GM23338 (cell line): Measurements from ENCODE around the gene PGAP6. TPM values are rescaled to one million over a fixed set of nuclear protein-coding genes. Genes with fewer than 3 reads are reported as not detected.

Source experiments
- ATAC-seq: fragments of 200-7000 bp; cut with Tn5 transposase; 3 replicates; pipeline ENCODE4 v1.9.1; 2020
- DNase-seq: peaks from one replicate; pipeline ENCODE4 v3.0.0-alpha.2; 2015; ENCODE audit warnings: low spot score
- H2AFZ ChIP-seq: fragments of 200-600 bp; sonication (generic); 2 replicates; pipeline ENCODE4 v1.8.0; 2016; ENCODE audit warnings: antibody characterized with exemption, mild to moderate bottlenecking, moderate library complexity
- H3F3A ChIP-seq: fragments of 200-600 bp; sonication (generic); replicated peaks from 2 replicates; pipeline ENCODE4 v1.8.0; 2017; ENCODE audit warnings: antibody characterized with exemption, mixed run types, low read depth
- H3K27ac ChIP-seq: fragments of 200-600 bp; sonication (generic); 2 replicates; pipeline ENCODE4 v1.6.1; 2016; ENCODE audit warnings: low read depth
- H3K27me3 ChIP-seq: fragments of 200-600 bp; sonication (generic); 2 replicates; pipeline ENCODE4 v1.8.0; 2016; ENCODE audit warnings: mild to moderate bottlenecking, mixed run types, moderate library complexity; ENCODE audit not compliant: insufficient read depth
- H3K36me3 ChIP-seq: fragments of 200-600 bp; sonication (generic); 2 replicates; pipeline ENCODE4 v1.8.0; 2016; ENCODE audit warnings: mild to moderate bottlenecking; ENCODE audit not compliant: insufficient read depth
- H3K4me1 ChIP-seq: fragments of 200-600 bp; sonication (generic); 2 replicates; pipeline ENCODE4 v1.8.0; 2016; ENCODE audit warnings: mild to moderate bottlenecking, moderate library complexity; ENCODE audit not compliant: insufficient read depth
- H3K4me2 ChIP-seq: fragments of 200-600 bp; sonication (generic); 2 replicates; pipeline ENCODE4 v1.7.1; 2017; ENCODE audit warnings: mixed run types
- H3K4me3 ChIP-seq: fragments of 200-600 bp; sonication (generic); 2 replicates; pipeline ENCODE4 v1.6.1; 2016; ENCODE audit warnings: mixed run types
- H3K79me2 ChIP-seq: fragments of 200-600 bp; sonication (generic); replicated peaks from 2 replicates; pipeline ENCODE4 v1.8.0; 2017; ENCODE audit warnings: mild to moderate bottlenecking; ENCODE audit not compliant: insufficient read depth
- H3K9me2 ChIP-seq: fragments of 200-600 bp; sonication (generic); 2 replicates; pipeline ENCODE4 v1.8.0; 2017; ENCODE audit not compliant: insufficient read depth
- H4K20me1 ChIP-seq: fragments of 200-600 bp; sonication (generic); replicated peaks from 2 replicates; pipeline ENCODE4 v1.8.0; 2017; ENCODE audit warnings: mild to moderate bottlenecking; ENCODE audit not compliant: insufficient read depth
- H3K27ac Mint-ChIP-seq: 2 replicates; pipeline ENCODE4 v1.8.0; 2020; ENCODE audit warnings: inconsistent platforms, mild to moderate bottlenecking, moderate library complexity, mixed read lengths
- H3K27me3 Mint-ChIP-seq: 3 replicates; pipeline ENCODE4 v1.8.0; 2022; ENCODE audit warnings: low read depth, mild to moderate bottlenecking, moderate library complexity, mixed read lengths, inconsistent platforms; ENCODE audit not compliant: insufficient read depth, poor library complexity
- H3K36me3 Mint-ChIP-seq: 3 replicates; pipeline ENCODE4 v1.8.0; 2021; ENCODE audit warnings: low read depth, mild to moderate bottlenecking, inconsistent platforms, moderate library complexity, mixed read lengths
- H3K4me1 Mint-ChIP-seq: 3 replicates; pipeline ENCODE4 v1.8.0; 2020; ENCODE audit warnings: mild to moderate bottlenecking, inconsistent platforms, mixed read lengths
- H3K4me3 Mint-ChIP-seq: 3 replicates; pipeline ENCODE4 v1.8.0; 2021; ENCODE audit warnings: moderate library complexity, mild to moderate bottlenecking, inconsistent platforms, mixed read lengths
- H3K9me3 Mint-ChIP-seq: 3 replicates; pipeline ENCODE4 v1.8.0; 2020; ENCODE audit warnings: moderate library complexity, mild to moderate bottlenecking, inconsistent platforms, mixed read lengths
- CREB1 ChIP-seq: fragments of 250-450 bp; sonication (Bioruptor Pico); IDR thresholded peaks from 2 replicates; pipeline ENCODE4 v1.5.0; 2020; ENCODE audit warnings: low read depth, mild to moderate bottlenecking, moderate library complexity
- ETS1 ChIP-seq: IDR thresholded peaks from 2 replicates; pipeline ENCODE4 v1.6.1; 2016; ENCODE audit warnings: antibody characterized with exemption
- EZH2 ChIP-seq: fragments of 200-600 bp; sonication (generic); IDR thresholded peaks from one replicate; pipeline ENCODE4 v1.8.0; 2017; ENCODE audit warnings: antibody characterized with exemption, mild to moderate bottlenecking, low read depth; ENCODE audit not compliant: unreplicated experiment
- EZH2phosphoT487 ChIP-seq: fragments of 200-600 bp; sonication (generic); IDR thresholded peaks from one replicate; pipeline ENCODE4 v1.8.1; 2018; ENCODE audit warnings: antibody characterized with exemption; ENCODE audit not compliant: unreplicated experiment
- JUNB ChIP-seq: IDR thresholded peaks from one replicate; pipeline ENCODE4 v1.6.1; 2016; ENCODE audit warnings: antibody characterized with exemption; ENCODE audit not compliant: unreplicated experiment
- ZNF114 ChIP-seq: fragments of 250-450 bp; sonication (Bioruptor Pico); IDR thresholded peaks from 2 replicates; pipeline ENCODE4 v1.5.0; 2020; ENCODE audit warnings: mild to moderate bottlenecking, moderate library complexity
- ZNF331 ChIP-seq: fragments of 250-450 bp; sonication (Bioruptor Pico); IDR thresholded peaks from 2 replicates; pipeline ENCODE4 v1.5.0; 2020; ENCODE audit warnings: low read depth, mild to moderate bottlenecking, moderate library complexity
- polyA plus RNA-seq: library from polyadenylated mRNA; unstranded; fragments of >200 nt; fragmentation: Nextera tagmentation; extraction: Ambion mirVana; gene quantifications from 2 replicates; pipeline ENCODE4 v1.2.1, GENCODE V29; 2016
- total RNA-seq: library from RNA; depleted of rRNA; stranded (reverse); fragments of >200 nt; shearing (Covaris generic); gene quantifications from 2 replicates; pipeline ENCODE4 v1.2.3, GENCODE V29; 2014

Gene PGAP6
- total and polyA plus RNA-seq, 2 experiments from 2014 or later: 25.1 to 112 TPM

DNA sequence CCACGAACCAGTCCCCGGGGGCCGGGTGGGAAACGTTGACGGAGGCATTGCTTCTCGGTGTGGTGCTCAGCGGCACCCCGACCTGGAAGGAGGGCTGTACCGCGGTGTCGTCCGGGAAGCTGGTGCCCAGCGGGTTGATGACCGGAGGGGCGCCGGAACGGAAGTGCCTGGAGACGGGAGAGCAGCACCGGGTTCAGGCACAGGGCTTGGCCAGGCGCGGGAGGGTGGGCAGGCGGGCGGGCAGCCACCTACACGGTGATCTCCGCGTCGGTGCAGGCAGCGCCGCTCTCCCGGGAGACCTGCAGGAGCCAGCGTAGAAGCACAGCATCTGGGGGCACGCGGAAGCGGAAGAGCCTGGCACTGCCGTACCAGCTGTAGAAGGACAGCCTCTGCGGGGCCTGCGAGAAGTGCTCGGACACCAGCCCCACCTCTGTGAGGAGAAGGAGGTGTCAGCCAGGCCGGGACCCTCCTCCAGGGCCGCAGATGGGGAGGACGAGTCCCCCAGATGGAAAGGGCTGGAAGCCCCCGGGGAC, 4.3 kb downstream of the PGAP6 start:
- Mint-ChIP-seq H3K9me3 (no peaks in the 10 kb centered on the region; the same call in 2 of the 3 replicates), H3K27me3 (peaks cover 8% of the 10 kb centered on the region), H3K4me3 (no peak overlapping the region), H3K27ac (no peak overlapping the region), H3K36me3 (peaks cover 14% of the 10 kb centered on the region), H3K4me1 (peaks cover 13% of the 10 kb centered on the region; the same call in 2 of the 3 replicates)
- Histone ChIP-seq H3K4me1 (peaks cover 6% of the 10 kb centered on the region), H3K27me3 (no peaks in the 10 kb centered on the region), H3F3A (peaks cover 11% of the 10 kb centered on the region; the same call in 1 of the 2 replicates), H3K4me2 (no peak overlapping the region), H3K4me3 (no peak overlapping the region), H2AFZ (no peak overlapping the region), H4K20me1 (peaks cover 5% of the 10 kb centered on the region), H3K9me2 (no peaks in the 10 kb centered on the region), H3K79me2 (peaks cover 29% of the 10 kb centered on the region), H3K36me3 (peaks cover 3% of the 10 kb centered on the region; the same call in 1 of the 2 replicates), H3K27ac (no peak overlapping the region)
- ATAC-seq (no peak), DNase-seq (no peak)
- TF ChIP-seq ETS1 (no peak), JUNB (no peak), ZNF331 (CRISPR knock-in tag) (no peak), ZNF114 (CRISPR knock-in tag) (no peak), CREB1 (CRISPR knock-in tag) (no peak)

DNA sequence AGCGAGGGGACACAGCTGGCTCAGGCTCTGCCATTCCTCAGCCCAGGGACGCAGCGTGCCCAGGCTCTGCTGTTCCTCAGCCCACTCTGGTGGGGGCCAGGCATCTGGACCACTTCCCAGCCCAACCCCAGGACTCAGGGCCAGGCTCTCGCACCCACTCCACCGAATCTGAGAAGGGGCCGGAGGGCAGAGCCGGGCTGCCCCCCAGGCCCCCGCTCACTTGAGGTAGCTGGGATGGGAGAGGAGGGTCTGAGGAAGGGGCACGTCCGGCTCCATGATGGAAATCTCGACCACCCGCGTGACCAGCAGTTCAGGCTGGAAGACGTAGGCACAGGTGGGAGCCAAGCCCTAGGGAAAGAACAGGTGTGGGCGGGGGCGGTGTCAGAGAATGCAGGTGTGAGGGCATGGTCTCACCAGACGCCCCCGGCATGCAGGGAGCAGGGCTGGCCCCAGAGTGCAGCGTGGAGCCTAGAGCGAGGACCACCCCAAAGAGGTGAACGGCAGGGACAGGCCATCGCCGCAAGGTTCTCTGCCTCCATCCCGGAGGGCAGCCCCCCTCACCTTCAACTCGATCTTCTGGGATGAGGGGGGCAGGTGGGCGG, 4.9 kb downstream of the PGAP6 start:
- H3K36me3 Mint-ChIP-seq: peaks cover 16% of the 10 kb centered on the region
- TF ChIP-seq EZH2phosphoT487: no peak
- TF ChIP-seq EZH2: no peak
- DNase-seq (no peak), ATAC-seq (no peak)
- Histone ChIP-seq H2AFZ (no peak overlapping the region), H4K20me1 (peaks cover 5% of the 10 kb centered on the region), H3K4me2 (no peak overlapping the region), H3K4me3 (no peak overlapping the region), H3K9me2 (no peaks in the 10 kb centered on the region), H3K36me3 (peaks cover 3% of the 10 kb centered on the region; the same call in 1 of the 2 replicates), H3F3A (peaks cover 7% of the 10 kb centered on the region; the same call in 1 of the 2 replicates), H3K27ac (no peak overlapping the region), H3K4me1 (peaks cover 6% of the 10 kb centered on the region), H3K27me3 (no peaks in the 10 kb centered on the region), H3K79me2 (peaks cover 29% of the 10 kb centered on the region)
- no peaks in the 10 kb centered on the region; the same call in 2 of the 3 replicates for H3K9me3 Mint-ChIP-seq
- H3K4me1 Mint-ChIP-seq: peaks cover 13% of the 10 kb centered on the region; the same call in 2 of the 3 replicates
- H3K27ac Mint-ChIP-seq: no peak overlapping the region
- H3K27me3 Mint-ChIP-seq: peaks cover 8% of the 10 kb centered on the region
- no peak overlapping the region for H3K4me3 Mint-ChIP-seq
